Measurements from ENCODE around the gene FKBP1A. TPM values are rescaled to one million over a fixed set of nuclear protein-coding genes. Genes with fewer than 3 reads are reported as not detected.
A peak's percentile ranks its signal among the peaks of the same experiment; 100 is the strongest.

FKBP1A gene
- total RNA-seq, 1 donor from 2014 or later, result 124 TPM

- H3K27ac ChIP-seq (replicated peaks), result peak overlapping the region; percentile 21
- peaks cover 36% of the 10 kb centered on the region for H3K4me1 ChIP-seq
- no peaks in the 10 kb centered on the region for H3K36me3 ChIP-seq
- H3K9me3 ChIP-seq (replicated peaks), result no peaks in the 10 kb centered on the region
- TF ChIP-seq CTCF (IDR thresholded peaks at IDR 0.05; ENCODE audit: borderline replicate concordance), result no peak
- no peak overlapping the region for H3K4me3 ChIP-seq
- intact Hi-C loops (cut with micrococcal nuclease), result loop anchor here (5.0 kb wide), 1 partner anchor 84 kb away; no protein-coding TSS in a partner anchor
- peaks cover 52% of the 10 kb centered on the region for H3K27me3 ChIP-seq (ENCODE audit: low read depth)
- DNase-seq, result no peak
Observed at GRCh38 chr20:1396702-1397101, 3.8 kb upstream of the FKBP1A start.

- Histone ChIP-seq H3K4me1 (peaks cover 41% of the 10 kb centered on the region), H3K27me3 (ENCODE audit: low read depth) (peaks cover 50% of the 10 kb centered on the region), H3K36me3 (no peaks in the 10 kb centered on the region), H3K9me3 (replicated peaks) (no peaks in the 10 kb centered on the region), H3K27ac (replicated peaks) (peak overlapping the region; percentile 21), H3K4me3 (no peak overlapping the region)
- no peak for TF ChIP-seq CTCF (IDR thresholded peaks at IDR 0.05; ENCODE audit: borderline replicate concordance)
- DNase-seq, result no peak
- intact Hi-C loops (cut with micrococcal nuclease), result loop anchor here (5.0 kb wide), 1 partner anchor 84 kb away; no protein-coding TSS in a partner anchor
Observed at GRCh38 chr20:1396264-1396663, 3.4 kb upstream of the FKBP1A start.

GRCh38 chr20:1394686-1395085 lies 1.8 kb upstream of the FKBP1A start:
- Histone ChIP-seq H3K4me1 (peaks cover 54% of the 10 kb centered on the region), H3K4me3 (no peak overlapping the region), H3K27me3 (ENCODE audit: low read depth) (peaks cover 35% of the 10 kb centered on the region), H3K9me3 (replicated peaks) (no peaks in the 10 kb centered on the region), H3K27ac (replicated peaks) (no peak overlapping the region), H3K36me3 (no peaks in the 10 kb centered on the region)
- TF ChIP-seq CTCF (IDR thresholded peaks at IDR 0.05; ENCODE audit: borderline replicate concordance), result no peak
- no peak for DNase-seq
- intact Hi-C loops (cut with micrococcal nuclease), result loop anchor here (5.0 kb wide), 2 partner anchors 67 to 82 kb away; partner anchors contain the start of gene SDCBP2

GRCh38 chr20:1393507-1393882 lies 641 bp upstream of the FKBP1A start:
- peak overlapping the region; percentile 96 for H3K4me3 ChIP-seq
- peaks cover 62% of the 10 kb centered on the region for H3K4me1 ChIP-seq
- peaks cover 25% of the 10 kb centered on the region for H3K27me3 ChIP-seq (ENCODE audit: low read depth)
- H3K27ac ChIP-seq (replicated peaks), result peak overlapping the region; percentile 93
- intact Hi-C loops (cut with micrococcal nuclease), result loop anchor here (5.0 kb wide), 1 partner anchor 66 kb away; the partner anchor contains the start of gene SDCBP2
- DNase-seq, result no peak
- H3K9me3 ChIP-seq (replicated peaks), result no peaks in the 10 kb centered on the region
- H3K36me3 ChIP-seq, result no peaks in the 10 kb centered on the region
- TF ChIP-seq CTCF (IDR thresholded peaks at IDR 0.05; ENCODE audit: borderline replicate concordance), result no peak

- H3K27ac ChIP-seq (replicated peaks), result peak overlapping the region; percentile 93
- H3K4me1 ChIP-seq, result peaks cover 71% of the 10 kb centered on the region
- H3K36me3 ChIP-seq, result no peaks in the 10 kb centered on the region
- intact Hi-C loops (cut with micrococcal nuclease), result loop anchor here (5.0 kb wide), 1 partner anchor 65 kb away; the partner anchor contains the start of gene SDCBP2
- H3K27me3 ChIP-seq (ENCODE audit: low read depth), result peaks cover 15% of the 10 kb centered on the region
- no peak for TF ChIP-seq CTCF (IDR thresholded peaks at IDR 0.05; ENCODE audit: borderline replicate concordance)
- peak overlapping the region; percentile 96 for H3K4me3 ChIP-seq
- no peaks in the 10 kb centered on the region for H3K9me3 ChIP-seq (replicated peaks)
- no peak for DNase-seq
Observed at GRCh38 chr20:1392443-1392692, 486 bp downstream of the FKBP1A start.

Measured in left ventricle myocardium inferior (tissue), 1 donor.